ENCODE results near the gene NT5C1A.

Gene NT5C1A

GRCh38 chr1:39646232-39647081 is 25.4 kb downstream of the NT5C1A start:
- Histone ChIP-seq H3K27me3 (ENCODE audit: control insufficient read depth in 2 of 2, insufficient read depth in 2 of 2, low read length in 2 of 2) (no peaks in the 10 kb centered on the region), H3K9ac (ENCODE audit: low read depth in 1 of 2, low read length in 2 of 2) (no peak overlapping the region), H3K4me3 (ENCODE audit: low read length in 2 of 2) (no peak overlapping the region), H3K36me3 (ENCODE audit: control insufficient read depth in 2 of 2, insufficient read depth in 2 of 2, low read length in 2 of 2) (no peaks in the 10 kb centered on the region), H3K4me1 (ENCODE audit: control insufficient read depth in 2 of 2, insufficient read depth in 2 of 2, low read length in 2 of 2) (peaks cover 0 to 2% of the 10 kb centered on the region in 2 donors), H3K9me3 (ENCODE audit: control insufficient read depth in 2 of 2, low read length in 2 of 2) (no peaks in the 10 kb centered on the region), H3K27ac (ENCODE audit: low read depth in 2 of 2, low read length in 2 of 2) (peak overlapping the region; percentile 35 to 38)

GRCh38 chr1:39645411-39646043 is 26.4 kb downstream of the NT5C1A start:
- H3K4me1 ChIP-seq (ENCODE audit: control insufficient read depth in 2 of 2, insufficient read depth in 2 of 2, low read length in 2 of 2) = peaks cover 0 to 2% of the 10 kb centered on the region in 2 donors
- H3K27me3 ChIP-seq (ENCODE audit: control insufficient read depth in 2 of 2, insufficient read depth in 2 of 2, low read length in 2 of 2) = no peaks in the 10 kb centered on the region
- H3K9me3 ChIP-seq (ENCODE audit: control insufficient read depth in 2 of 2, low read length in 2 of 2) = no peaks in the 10 kb centered on the region
- no peaks in the 10 kb centered on the region for H3K36me3 ChIP-seq (ENCODE audit: control insufficient read depth in 2 of 2, insufficient read depth in 2 of 2, low read length in 2 of 2)
- H3K4me3 ChIP-seq (ENCODE audit: low read length in 2 of 2) = no peak overlapping the region
- H3K9ac ChIP-seq (ENCODE audit: low read depth in 1 of 2, low read length in 2 of 2) = no peak overlapping the region
- no peak overlapping the region for H3K27ac ChIP-seq (ENCODE audit: low read depth in 2 of 2, low read length in 2 of 2)

GRCh38 chr1:39643705-39644104 is 28.2 kb downstream of the NT5C1A start:
- peaks cover 0 to 3% of the 10 kb centered on the region in 2 donors for H3K27me3 ChIP-seq (ENCODE audit: control insufficient read depth in 2 of 2, insufficient read depth in 2 of 2, low read length in 2 of 2)
- H3K27ac ChIP-seq (ENCODE audit: low read depth in 2 of 2, low read length in 2 of 2) = no peak overlapping the region
- H3K4me1 ChIP-seq (ENCODE audit: control insufficient read depth in 2 of 2, insufficient read depth in 2 of 2, low read length in 2 of 2) = peaks cover 0 to 6% of the 10 kb centered on the region in 2 donors
- H3K9me3 ChIP-seq (ENCODE audit: control insufficient read depth in 2 of 2, low read length in 2 of 2) = no peaks in the 10 kb centered on the region
- no peaks in the 10 kb centered on the region for H3K36me3 ChIP-seq (ENCODE audit: control insufficient read depth in 2 of 2, insufficient read depth in 2 of 2, low read length in 2 of 2)
- no peak overlapping the region for H3K9ac ChIP-seq (ENCODE audit: low read depth in 1 of 2, low read length in 2 of 2)
- no peak overlapping the region for H3K4me3 ChIP-seq (ENCODE audit: low read length in 2 of 2)

- H3K27me3 ChIP-seq (ENCODE audit: control insufficient read depth in 2 of 2, insufficient read depth in 2 of 2, low read length in 2 of 2) = peaks cover 0 to 3% of the 10 kb centered on the region in 2 donors
- H3K27ac ChIP-seq (ENCODE audit: low read depth in 2 of 2, low read length in 2 of 2) = no peak overlapping the region
- H3K4me1 ChIP-seq (ENCODE audit: control insufficient read depth in 2 of 2, insufficient read depth in 2 of 2, low read length in 2 of 2) = peaks cover 0 to 6% of the 10 kb centered on the region in 2 donors
These were observed 29.1 kb downstream of the NT5C1A start for GRCh38 chr1:39642796-39643195.

GRCh38 chr1:39640861-39641260 is 31.0 kb downstream of the NT5C1A start:
- Histone ChIP-seq H3K27me3 (ENCODE audit: control insufficient read depth in 2 of 2, insufficient read depth in 2 of 2, low read length in 2 of 2) (peaks cover 0 to 3% of the 10 kb centered on the region in 2 donors), H3K4me3 (ENCODE audit: low read length in 2 of 2) (no peak overlapping the region), H3K36me3 (ENCODE audit: control insufficient read depth in 2 of 2, insufficient read depth in 2 of 2, low read length in 2 of 2) (no peaks in the 10 kb centered on the region), H3K27ac (ENCODE audit: low read depth in 2 of 2, low read length in 2 of 2) (no peak overlapping the region), H3K9me3 (ENCODE audit: control insufficient read depth in 2 of 2, low read length in 2 of 2) (no peaks in the 10 kb centered on the region), H3K9ac (ENCODE audit: low read depth in 1 of 2, low read length in 2 of 2) (no peak overlapping the region), H3K4me1 (ENCODE audit: control insufficient read depth in 2 of 2, insufficient read depth in 2 of 2, low read length in 2 of 2) (peaks cover 0 to 4% of the 10 kb centered on the region in 2 donors)

More at GRCh38 chr1:39642796-39643195, 29.1 kb downstream of the NT5C1A start:
- Histone ChIP-seq H3K9ac (ENCODE audit: low read depth in 1 of 2, low read length in 2 of 2) (no peak overlapping the region), H3K36me3 (ENCODE audit: control insufficient read depth in 2 of 2, insufficient read depth in 2 of 2, low read length in 2 of 2) (no peaks in the 10 kb centered on the region), H3K9me3 (ENCODE audit: control insufficient read depth in 2 of 2, low read length in 2 of 2) (no peaks in the 10 kb centered on the region), H3K4me3 (ENCODE audit: low read length in 2 of 2) (no peak overlapping the region)

GRCh38 chr1:39639305-39640130 is 32.4 kb downstream of the NT5C1A start, which contains the start of gene HEYL:
Gene HEYL, minus strand, starts transcription at chr1:39639643. Its CDS starts 18 bp downstream, at chr1:39639625.
- Histone ChIP-seq H3K4me3 (ENCODE audit: low read length in 2 of 2) (peak within 1 kb of the TSS; percentile 56 to 57), H3K27me3 (ENCODE audit: control insufficient read depth in 2 of 2, insufficient read depth in 2 of 2, low read length in 2 of 2) (peaks cover 0 to 3% of the 10 kb centered on the region in 2 donors), H3K9me3 (ENCODE audit: control insufficient read depth in 2 of 2, low read length in 2 of 2) (no peaks in the 10 kb centered on the region), H3K9ac (ENCODE audit: low read depth in 1 of 2, low read length in 2 of 2) (peak within 1 kb of the TSS; percentile 1 to 63), H3K27ac (ENCODE audit: low read depth in 2 of 2, low read length in 2 of 2) (peak within 1 kb of the TSS; percentile 23 to 35), H3K4me1 (ENCODE audit: control insufficient read depth in 2 of 2, insufficient read depth in 2 of 2, low read length in 2 of 2) (peaks cover 0 to 4% of the 10 kb centered on the region in 2 donors), H3K36me3 (ENCODE audit: control insufficient read depth in 2 of 2, insufficient read depth in 2 of 2, low read length in 2 of 2) (no peaks in the 10 kb centered on the region)

GRCh38 chr1:39638965-39639304 is 33.0 kb downstream of the NT5C1A start:
- peak overlapping the region in 1 of 2 donors; percentile 63 for H3K9ac ChIP-seq (ENCODE audit: low read depth in 1 of 2, low read length in 2 of 2)
- no peak overlapping the region for H3K27ac ChIP-seq (ENCODE audit: low read depth in 2 of 2, low read length in 2 of 2)
- H3K4me1 ChIP-seq (ENCODE audit: control insufficient read depth in 2 of 2, insufficient read depth in 2 of 2, low read length in 2 of 2) = peaks cover 0 to 4% of the 10 kb centered on the region in 2 donors
- H3K36me3 ChIP-seq (ENCODE audit: control insufficient read depth in 2 of 2, insufficient read depth in 2 of 2, low read length in 2 of 2) = no peaks in the 10 kb centered on the region
- H3K9me3 ChIP-seq (ENCODE audit: control insufficient read depth in 2 of 2, low read length in 2 of 2) = no peaks in the 10 kb centered on the region
- peaks cover 0 to 5% of the 10 kb centered on the region in 2 donors for H3K27me3 ChIP-seq (ENCODE audit: control insufficient read depth in 2 of 2, insufficient read depth in 2 of 2, low read length in 2 of 2)
- H3K4me3 ChIP-seq (ENCODE audit: low read length in 2 of 2) = peak overlapping the region; percentile 53 to 56

GRCh38 chr1:39637361-39637760 is 34.5 kb downstream of the NT5C1A start:
- Histone ChIP-seq H3K36me3 (ENCODE audit: control insufficient read depth in 2 of 2, insufficient read depth in 2 of 2, low read length in 2 of 2) (no peaks in the 10 kb centered on the region), H3K27ac (ENCODE audit: low read depth in 2 of 2, low read length in 2 of 2) (no peak overlapping the region), H3K9ac (ENCODE audit: low read depth in 1 of 2, low read length in 2 of 2) (no peak overlapping the region), H3K9me3 (ENCODE audit: control insufficient read depth in 2 of 2, low read length in 2 of 2) (no peaks in the 10 kb centered on the region), H3K27me3 (ENCODE audit: control insufficient read depth in 2 of 2, insufficient read depth in 2 of 2, low read length in 2 of 2) (peaks cover 4 to 10% of the 10 kb centered on the region in 2 donors), H3K4me1 (ENCODE audit: control insufficient read depth in 2 of 2, insufficient read depth in 2 of 2, low read length in 2 of 2) (peaks cover 0 to 4% of the 10 kb centered on the region in 2 donors), H3K4me3 (ENCODE audit: low read length in 2 of 2) (no peak overlapping the region)

- Histone ChIP-seq H3K36me3 (ENCODE audit: control insufficient read depth in 2 of 2, insufficient read depth in 2 of 2, low read length in 2 of 2) (no peaks in the 10 kb centered on the region), H3K9ac (ENCODE audit: low read depth in 1 of 2, low read length in 2 of 2) (no peak overlapping the region), H3K9me3 (ENCODE audit: control insufficient read depth in 2 of 2, low read length in 2 of 2) (no peaks in the 10 kb centered on the region), H3K4me3 (ENCODE audit: low read length in 2 of 2) (no peak overlapping the region), H3K4me1 (ENCODE audit: control insufficient read depth in 2 of 2, insufficient read depth in 2 of 2, low read length in 2 of 2) (peaks cover 0 to 4% of the 10 kb centered on the region in 2 donors), H3K27me3 (ENCODE audit: control insufficient read depth in 2 of 2, insufficient read depth in 2 of 2, low read length in 2 of 2) (peaks cover 4 to 10% of the 10 kb centered on the region in 2 donors), H3K27ac (ENCODE audit: low read depth in 2 of 2, low read length in 2 of 2) (no peak overlapping the region)
These were observed 36.1 kb downstream of the NT5C1A start for GRCh38 chr1:39635871-39636210.

Data from mucosa of rectum (tissue), 2 donors.